ENCODE data around the gene IRS2. TPM values are rescaled to one million over a fixed set of nuclear protein-coding genes. Genes with fewer than 3 reads are reported as not detected.
A peak's percentile ranks its signal among the peaks of the same experiment; 100 is the strongest.

Gene IRS2
- polyA plus RNA-seq, 1 of the 3 experiments (the other 2 are of a cell fraction), result 7.0 TPM

- Histone ChIP-seq H3K36me3 (replicated peaks in 1 of 2; ENCODE audit: control insufficient read depth in 1 of 2, insufficient read depth in 2 of 2, low read length in 1 of 2) (peaks cover 0 to 31% of the 10 kb centered on the region in 2 experiments), H3K9me3 (no peaks in the 10 kb centered on the region), H2AFZ (ENCODE audit: low read depth) (no peak overlapping the region), H3K4me2 (no peak overlapping the region), H3K79me2 (ENCODE audit: insufficient read depth) (peaks cover 84% of the 10 kb centered on the region), H3K9ac (no peak overlapping the region), H3K27ac (ENCODE audit: low read depth in 2 of 2, low read length in 1 of 2) (peak overlapping the region; percentile 16 to 44; a peak in 3 of 4 replicates), H3K4me3 (ENCODE audit: low read depth in 2 of 2, low read length in 1 of 2) (no peak overlapping the region), H3K4me1 (ENCODE audit: control insufficient read depth in 1 of 2, insufficient read depth in 2 of 2, low read depth in 1 of 2, low read length in 1 of 2) (peaks cover 36 to 67% of the 10 kb centered on the region in 2 experiments; a peak in 3 of 4 replicates), H3K9me2 (no peaks in the 10 kb centered on the region), H3K27me3 (ENCODE audit: insufficient read depth) (no peaks in the 10 kb centered on the region), H3F3A (replicated peaks; ENCODE audit: insufficient read depth) (no peaks in the 10 kb centered on the region), H4K20me1 (ENCODE audit: insufficient read depth) (peaks cover 82% of the 10 kb centered on the region)
- TF ChIP-seq FOXM1 (IDR thresholded peaks at IDR 0.05; ENCODE audit: low read depth) (no peak), PBX3 (IDR thresholded peaks at IDR 0.05) (peak; percentile 53)
- CTCF ChIA-PET, result interaction anchor here (0.7 to 2.5 kb wide), 2 partner anchors 13 to 23 kb away, joined by 4 to 10 read pairs; no protein-coding TSS in a partner anchor
- POLR2A ChIA-PET, result no interaction called here
- 35% methylated on average over 1 of the region's 1 CpG for WGBS (ENCODE audit: low lambda C conversion rate)
- no peak for DNase-seq
These were observed 24.7 kb downstream of the IRS2 start for GRCh38 chr13:109761695-109762094.

- DNase-seq, result no peak
- Histone ChIP-seq H3K36me3 (replicated peaks in 1 of 2; ENCODE audit: control insufficient read depth in 1 of 2, insufficient read depth in 2 of 2, low read length in 1 of 2) (peaks cover 3 to 39% of the 10 kb centered on the region in 2 experiments), H2AFZ (ENCODE audit: low read depth) (no peak overlapping the region), H3K27me3 (ENCODE audit: insufficient read depth) (no peaks in the 10 kb centered on the region), H3K4me2 (no peak overlapping the region), H3K79me2 (ENCODE audit: insufficient read depth) (peaks cover 85% of the 10 kb centered on the region), H3F3A (replicated peaks; ENCODE audit: insufficient read depth) (no peaks in the 10 kb centered on the region), H3K4me1 (ENCODE audit: control insufficient read depth in 1 of 2, insufficient read depth in 2 of 2, low read depth in 1 of 2, low read length in 1 of 2) (peaks cover 36 to 72% of the 10 kb centered on the region in 2 experiments; a peak in 3 of 4 replicates), H3K4me3 (ENCODE audit: low read depth in 2 of 2, low read length in 1 of 2) (no peak overlapping the region), H3K27ac (ENCODE audit: low read depth in 2 of 2, low read length in 1 of 2) (peak overlapping the region in 1 of 2 experiments; percentile 44; a peak in 2 of 4 replicates), H3K9ac (no peak overlapping the region), H3K9me3 (no peaks in the 10 kb centered on the region), H3K9me2 (no peaks in the 10 kb centered on the region), H4K20me1 (ENCODE audit: insufficient read depth) (peaks cover 85% of the 10 kb centered on the region)
- CTCF ChIA-PET, result interaction anchor here (2.5 kb wide), 1 partner anchor 12 kb away, joined by 10 read pairs; no protein-coding TSS in a partner anchor
- POLR2A ChIA-PET, result interaction anchor here (1.0 kb wide), 1 partner anchor 9 kb away, joined by 5 read pairs; no protein-coding TSS in a partner anchor
- TF ChIP-seq ELF1 (IDR thresholded peaks at IDR 0.05) (no peak), MXI1 (IDR thresholded peaks at IDR 0.05; ENCODE audit: low read depth, low read length) (no peak), RFX5 (IDR thresholded peaks at IDR 0.05; ENCODE audit: low read length) (no peak), NFIC (IDR thresholded peaks at IDR 0.05; ENCODE audit: borderline replicate concordance) (no peak), USF2 (IDR thresholded peaks at IDR 0.05; ENCODE audit: borderline replicate concordance, low read depth, low read length) (no peak), EZH2phosphoT487 (IDR thresholded peaks at IDR 0.05; ENCODE audit: borderline replicate concordance, low read depth) (no peak), SMC3 (IDR thresholded peaks at IDR 0.05; ENCODE audit: low read depth, low read length) (no peak), ZBTB33 (IDR thresholded peaks at IDR 0.05; ENCODE audit: borderline replicate concordance, low read depth) (no peak), POLR2AphosphoS5 (IDR thresholded peaks at IDR 0.05; ENCODE audit: low read depth, low read length) (no peak), GATA2 (CRISPR knock-in tag; IDR thresholded peaks at IDR 0.05) (no peak), YY1 (IDR thresholded peaks at IDR 0.05; ENCODE audit: low read depth) (no peak), FOXJ3 (CRISPR knock-in tag; IDR thresholded peaks at IDR 0.05) (no peak), MAX (IDR thresholded peaks at IDR 0.05; ENCODE audit: low read depth) (no peak)
- WGBS (ENCODE audit: low lambda C conversion rate), result 61% methylated on average over 4 of the region's 8 CpGs
These were observed 25.4 kb downstream of the IRS2 start for GRCh38 chr13:109760951-109761350.

All from SK-N-SH (cell line).